HepG2 (cell line): ENCODE measurements around the gene IL17F. TPM values are rescaled to one million over a fixed set of nuclear protein-coding genes. Genes with fewer than 3 reads are reported as not detected.

Experiments
- AKAP8 ChIP-seq: sonication (generic); formaldehyde crosslinking; IDR thresholded peaks from 2 replicates; pipeline ENCODE4 v1.5.1; 2020; ENCODE audit warnings: mild to moderate bottlenecking, missing genetic modification reagents
- CAMTA2 ChIP-seq: sonication (generic); formaldehyde crosslinking; IDR thresholded peaks from 2 replicates; pipeline ENCODE4 v1.4.0; 2020; ENCODE audit warnings: mild to moderate bottlenecking, missing genetic modification reagents, borderline replicate concordance
- EP300 ChIP-seq, 3 experiments: sonication (generic) in 1 of 3; formaldehyde crosslinking in 1 of 3; IDR thresholded peaks; 2 replicates each; pipeline versions ENCODE4 v1.5.1 to v1.6.1; 2011 to 2020; ENCODE audit warnings: low read depth in 2 of 3, low read length in 2 of 3, borderline replicate concordance in 1 of 3, improper control_type of control experiment in 1 of 3, mild to moderate bottlenecking in 1 of 3, missing genetic modification reagents in 1 of 3, moderate library complexity in 1 of 3
- GTF3A ChIP-seq: sonication (generic); formaldehyde crosslinking; conservative IDR thresholded peaks from 2 replicates; pipeline ENCODE4 v1.4.0; 2020; ENCODE audit warnings: mild to moderate bottlenecking, missing genetic modification reagents
- KAT2B ChIP-seq: fragments of 150-350 bp; IDR thresholded peaks from 2 replicates; pipeline ENCODE4 v1.6.1; 2014; ENCODE audit warnings: low read depth, low read length, borderline replicate concordance
- KMT2A ChIP-seq: sonication (generic); formaldehyde crosslinking; IDR thresholded peaks from 2 replicates; pipeline ENCODE4 v1.4.0; 2020; ENCODE audit warnings: missing genetic modification reagents
- MAF1 ChIP-seq: sonication (generic); formaldehyde crosslinking; IDR thresholded peaks from 2 replicates; pipeline ENCODE4 v1.5.0; 2020; ENCODE audit warnings: missing genetic modification reagents, borderline replicate concordance
- NR1H2 ChIP-seq: sonication (generic); formaldehyde crosslinking; IDR thresholded peaks from 2 replicates; pipeline ENCODE4 v1.8.1; 2022; ENCODE audit warnings: low read depth, missing genetic modification reagents, borderline replicate concordance
- ONECUT2 ChIP-seq: sonication (generic); formaldehyde crosslinking; IDR thresholded peaks from 2 replicates; pipeline ENCODE4 v1.4.0; 2020; ENCODE audit warnings: missing genetic modification reagents
- PHB2 ChIP-seq: fragments of 450-650 bp; IDR thresholded peaks from 2 replicates; pipeline ENCODE4 v1.6.1; 2018; ENCODE audit not compliant: partially characterized antibody
- PHF5A ChIP-seq: IDR thresholded peaks from one replicate; pipeline ENCODE4 v1.6.1; 2018; ENCODE audit warnings: low read depth, missing genetic modification reagents; ENCODE audit not compliant: unreplicated experiment
- RBM39 ChIP-seq: fragments of 200-400 bp; formaldehyde crosslinking; IDR thresholded peaks from one replicate; pipeline ENCODE4 v1.6.1; 2018; ENCODE audit warnings: antibody characterized with exemption, mild to moderate bottlenecking, low read depth, low read length; ENCODE audit not compliant: poor library complexity, severe bottlenecking
- RCOR2 ChIP-seq: IDR thresholded peaks from 2 replicates; pipeline ENCODE4 v1.6.1; 2016; ENCODE audit warnings: missing biosample characterization, missing genetic modification reagents
- RXRB ChIP-seq: IDR thresholded peaks from 2 replicates; pipeline ENCODE4 v1.6.1; 2016; ENCODE audit warnings: borderline replicate concordance, missing genetic modification reagents, missing compliant biosample characterization
- SAFB2 ChIP-seq: sonication (generic); formaldehyde crosslinking; IDR thresholded peaks from 2 replicates; pipeline ENCODE4 v1.5.1; 2020; ENCODE audit warnings: missing genetic modification reagents, low read depth, mild to moderate bottlenecking, borderline replicate concordance
- TOPORS ChIP-seq: sonication (generic); formaldehyde crosslinking; IDR thresholded peaks from 2 replicates; pipeline ENCODE4 v1.8.0; 2023; ENCODE audit warnings: mild to moderate bottlenecking, missing genetic modification reagents
- ZNF205 ChIP-seq: IDR thresholded peaks from 2 replicates; pipeline ENCODE4 v1.6.1; 2018; ENCODE audit warnings: missing biosample characterization, missing genetic modification reagents
- ZNF446 ChIP-seq: sonication (generic); formaldehyde crosslinking; IDR thresholded peaks from 2 replicates; pipeline ENCODE4 v1.5.0; 2020; ENCODE audit warnings: mild to moderate bottlenecking, missing genetic modification reagents
- ZNF564 ChIP-seq: sonication (generic); formaldehyde crosslinking; IDR thresholded peaks from 2 replicates; pipeline ENCODE4 v1.8.1; 2023; ENCODE audit warnings: mild to moderate bottlenecking, missing genetic modification reagents
- polyA plus RNA-seq, 8 experiments: library from polyadenylated mRNA; depleted of rRNA in 3 of 8; stranded (reverse) in 7 of 8; unstranded in 1 of 8; fragments of >200 nt; fragmentation: Illumina TruSeq in 4 of 8; extraction: Trizol in 4 of 8; gene quantifications; 2 replicates each; pipeline versions ENCODE4 v1.2.1 to v1.2.3, GENCODE V29; 2011 to 2016; ENCODE audit warnings: low read depth in 4 of 8, missing spikeins in 1 of 8, mixed read lengths in 1 of 8; ENCODE audit not compliant: insufficient read depth in 1 of 8
- total RNA-seq, 5 experiments: library from RNA; depleted of rRNA; stranded (reverse); fragments of >200 nt; fragmentation: Illumina TruSeq; extraction: Trizol; gene quantifications; 2 replicates each; pipeline ENCODE4 v1.2.3, GENCODE V29; 2016; ENCODE audit warnings: low read depth in 1 of 5
- TF ChIP-seq, protein P1 (sequence below): sonication (generic); formaldehyde crosslinking; IDR thresholded peaks from 2 replicates; pipeline ENCODE4 v1.4.0; 2020; ENCODE audit warnings: mild to moderate bottlenecking, low read depth, missing genetic modification reagents
- TF ChIP-seq, protein P2 (sequence below): sonication (generic); formaldehyde crosslinking; IDR thresholded peaks from 2 replicates; pipeline ENCODE4 v1.4.0; 2020; ENCODE audit warnings: missing genetic modification reagents
- TF ChIP-seq, protein P3 (sequence below): sonication (generic); formaldehyde crosslinking; IDR thresholded peaks from 2 replicates; pipeline ENCODE4 v1.4.0; 2020; ENCODE audit warnings: mild to moderate bottlenecking, missing genetic modification reagents
- TF ChIP-seq, protein P4 (sequence below): sonication (generic); formaldehyde crosslinking; IDR thresholded peaks from 2 replicates; pipeline ENCODE4 v1.5.1; 2020; ENCODE audit warnings: missing genetic modification reagents, mild to moderate bottlenecking, borderline replicate concordance

IL17F gene
- total and polyA plus RNA-seq, 2 of the 13 experiments (the other 11 are each of a cell fraction or from before 2014, with no cell fraction given): not detected

DNA sequence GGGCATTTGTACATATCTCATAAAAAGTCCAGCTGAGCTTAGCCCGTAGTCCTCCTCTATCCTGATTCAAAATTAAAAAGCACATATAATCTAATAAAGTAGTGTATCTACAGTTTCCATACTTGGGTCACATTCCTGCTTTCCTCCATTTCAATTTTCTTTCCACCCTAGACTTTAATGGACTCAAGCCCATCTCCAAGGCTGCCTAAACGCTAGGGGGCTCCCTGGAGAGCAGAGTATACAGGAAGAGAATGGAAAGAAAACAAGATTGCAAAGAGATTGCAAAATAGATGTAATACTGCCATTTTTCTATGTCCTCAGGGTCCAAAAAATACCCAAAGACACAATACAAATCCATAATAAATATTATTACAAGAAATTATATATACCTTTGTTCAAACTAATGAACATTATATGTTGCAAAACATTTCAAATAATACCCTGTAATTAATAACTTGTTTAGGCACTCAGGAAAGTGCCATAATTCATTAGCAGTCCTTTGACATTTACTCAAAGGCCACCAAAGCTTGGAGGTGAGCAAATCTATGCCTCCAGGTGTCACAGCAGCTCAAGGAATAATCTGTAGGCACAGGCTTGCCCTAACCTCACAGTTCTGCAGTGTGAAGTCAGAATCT lies 42.6 kb upstream of the IL17F start (continued):
- peak in 1 of 2 experiments; percentile 57; a peak in 1 of 4 replicates for TF ChIP-seq EP300 (IDR thresholded peaks at IDR 0.05; ENCODE audit: low read depth in 2 of 2, low read length in 2 of 2)
- TF ChIP-seq EP300 (CRISPR knock-in tag; IDR thresholded peaks at IDR 0.05; ENCODE audit: borderline replicate concordance): 0 out of 2 replicates have a peak, but pooled peaks have one; percentile 9
- TF ChIP-seq PHF5A (CRISPR knock-in tag): no peak
- no peak for TF ChIP-seq SAFB2
- TF ChIP-seq KAT2B: no peak
- TF ChIP-seq AKAP8 (CRISPR knock-in tag): no peak
- TF ChIP-seq ZNF564 (CRISPR knock-in tag): no peak
- no peak for TF ChIP-seq RBM39
- TF ChIP-seq, protein P1, sequence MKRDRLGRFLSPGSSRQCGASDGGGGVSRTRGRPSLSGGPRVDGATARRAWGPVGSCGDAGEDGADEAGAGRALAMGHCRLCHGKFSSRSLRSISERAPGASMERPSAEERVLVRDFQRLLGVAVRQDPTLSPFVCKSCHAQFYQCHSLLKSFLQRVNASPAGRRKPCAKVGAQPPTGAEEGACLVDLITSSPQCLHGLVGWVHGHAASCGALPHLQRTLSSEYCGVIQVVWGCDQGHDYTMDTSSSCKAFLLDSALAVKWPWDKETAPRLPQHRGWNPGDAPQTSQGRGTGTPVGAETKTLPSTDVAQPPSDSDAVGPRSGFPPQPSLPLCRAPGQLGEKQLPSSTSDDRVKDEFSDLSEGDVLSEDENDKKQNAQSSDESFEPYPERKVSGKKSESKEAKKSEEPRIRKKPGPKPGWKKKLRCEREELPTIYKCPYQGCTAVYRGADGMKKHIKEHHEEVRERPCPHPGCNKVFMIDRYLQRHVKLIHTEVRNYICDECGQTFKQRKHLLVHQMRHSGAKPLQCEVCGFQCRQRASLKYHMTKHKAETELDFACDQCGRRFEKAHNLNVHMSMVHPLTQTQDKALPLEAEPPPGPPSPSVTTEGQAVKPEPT: no peak
- TF ChIP-seq, protein P2, sequence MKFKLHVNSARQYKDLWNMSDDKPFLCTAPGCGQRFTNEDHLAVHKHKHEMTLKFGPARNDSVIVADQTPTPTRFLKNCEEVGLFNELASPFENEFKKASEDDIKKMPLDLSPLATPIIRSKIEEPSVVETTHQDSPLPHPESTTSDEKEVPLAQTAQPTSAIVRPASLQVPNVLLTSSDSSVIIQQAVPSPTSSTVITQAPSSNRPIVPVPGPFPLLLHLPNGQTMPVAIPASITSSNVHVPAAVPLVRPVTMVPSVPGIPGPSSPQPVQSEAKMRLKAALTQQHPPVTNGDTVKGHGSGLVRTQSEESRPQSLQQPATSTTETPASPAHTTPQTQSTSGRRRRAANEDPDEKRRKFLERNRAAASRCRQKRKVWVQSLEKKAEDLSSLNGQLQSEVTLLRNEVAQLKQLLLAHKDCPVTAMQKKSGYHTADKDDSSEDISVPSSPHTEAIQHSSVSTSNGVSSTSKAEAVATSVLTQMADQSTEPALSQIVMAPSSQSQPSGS (CRISPR knock-in tag): no peak
- TF ChIP-seq ZNF446 (CRISPR knock-in tag): no peak
- no peak for TF ChIP-seq CAMTA2 (CRISPR knock-in tag)
- TF ChIP-seq RXRB (CRISPR knock-in tag): peak; percentile 45
- TF ChIP-seq KMT2A (CRISPR knock-in tag): 0 out of 2 replicates have a peak, but pooled peaks have one; percentile 62
- no peak for TF ChIP-seq ONECUT2 (CRISPR knock-in tag)
- no peak for TF ChIP-seq TOPORS (CRISPR knock-in tag)
- no peak for TF ChIP-seq ZNF205 (CRISPR knock-in tag)
- TF ChIP-seq, protein P3, sequence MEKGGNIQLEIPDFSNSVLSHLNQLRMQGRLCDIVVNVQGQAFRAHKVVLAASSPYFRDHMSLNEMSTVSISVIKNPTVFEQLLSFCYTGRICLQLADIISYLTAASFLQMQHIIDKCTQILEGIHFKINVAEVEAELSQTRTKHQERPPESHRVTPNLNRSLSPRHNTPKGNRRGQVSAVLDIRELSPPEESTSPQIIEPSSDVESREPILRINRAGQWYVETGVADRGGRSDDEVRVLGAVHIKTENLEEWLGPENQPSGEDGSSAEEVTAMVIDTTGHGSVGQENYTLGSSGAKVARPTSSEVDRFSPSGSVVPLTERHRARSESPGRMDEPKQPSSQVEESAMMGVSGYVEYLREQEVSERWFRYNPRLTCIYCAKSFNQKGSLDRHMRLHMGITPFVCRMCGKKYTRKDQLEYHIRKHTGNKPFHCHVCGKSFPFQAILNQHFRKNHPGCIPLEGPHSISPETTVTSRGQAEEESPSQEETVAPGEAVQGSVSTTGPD (CRISPR knock-in tag): no peak
- TF ChIP-seq NR1H2 (CRISPR knock-in tag): no peak
- peak; percentile 61; the same call in 1 of the 2 replicates for TF ChIP-seq RCOR2 (CRISPR knock-in tag)
- no peak for TF ChIP-seq PHB2
- TF ChIP-seq, protein P4, sequence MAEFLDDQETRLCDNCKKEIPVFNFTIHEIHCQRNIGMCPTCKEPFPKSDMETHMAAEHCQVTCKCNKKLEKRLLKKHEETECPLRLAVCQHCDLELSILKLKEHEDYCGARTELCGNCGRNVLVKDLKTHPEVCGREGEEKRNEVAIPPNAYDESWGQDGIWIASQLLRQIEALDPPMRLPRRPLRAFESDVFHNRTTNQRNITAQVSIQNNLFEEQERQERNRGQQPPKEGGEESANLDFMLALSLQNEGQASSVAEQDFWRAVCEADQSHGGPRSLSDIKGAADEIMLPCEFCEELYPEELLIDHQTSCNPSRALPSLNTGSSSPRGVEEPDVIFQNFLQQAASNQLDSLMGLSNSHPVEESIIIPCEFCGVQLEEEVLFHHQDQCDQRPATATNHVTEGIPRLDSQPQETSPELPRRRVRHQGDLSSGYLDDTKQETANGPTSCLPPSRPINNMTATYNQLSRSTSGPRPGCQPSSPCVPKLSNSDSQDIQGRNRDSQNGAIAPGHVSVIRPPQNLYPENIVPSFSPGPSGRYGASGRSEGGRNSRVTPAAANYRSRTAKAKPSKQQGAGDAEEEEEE (CRISPR knock-in tag): no peak
- peak; percentile 28; the same call in 1 of the 2 replicates for TF ChIP-seq GTF3A
- TF ChIP-seq MAF1 (CRISPR knock-in tag): no peak
